ENCODE measurements around the gene CPLANE2. TPM values are rescaled to one million over a fixed set of nuclear protein-coding genes. Genes with fewer than 3 reads are reported as not detected.
"Not testable (repeated sequence)": the region's sequence is repeated elsewhere in the genome, so short reads cannot be mapped to it uniquely, and the experiment has no call there.

The CPLANE2 gene
- total RNA-seq, 1 experiment from 2014 or later, result 9.1 TPM

DNA sequence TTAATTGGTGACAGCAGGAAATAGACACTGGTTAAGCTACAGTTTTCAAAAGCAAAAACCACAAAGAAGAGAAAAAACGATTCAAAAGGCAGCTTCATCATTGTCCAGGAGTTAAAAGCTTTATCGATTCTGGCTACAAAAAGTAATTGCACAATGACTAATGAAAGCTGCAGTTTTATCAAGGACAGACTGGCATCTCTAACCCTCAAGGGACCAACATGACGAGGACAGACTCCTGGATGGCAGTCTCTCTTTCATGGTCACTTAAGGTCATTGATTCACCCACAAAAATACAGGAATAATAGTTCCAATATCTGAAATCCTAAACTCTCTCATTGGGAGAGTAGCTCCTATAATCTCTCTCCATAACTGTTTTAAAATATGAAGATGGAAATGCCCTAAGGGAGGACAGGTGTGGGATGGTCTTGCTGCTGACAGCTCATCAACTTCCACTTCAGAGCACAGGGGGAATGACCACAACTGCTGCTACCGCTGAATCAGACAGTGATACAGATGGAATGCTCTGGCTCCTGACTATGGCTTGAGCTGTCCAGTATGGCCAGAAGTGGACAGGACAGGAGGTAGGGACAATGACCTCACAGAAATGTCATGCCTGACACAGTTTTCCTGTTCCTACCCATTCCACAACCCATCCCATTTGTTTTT is 17.4 kb upstream of the CPLANE2 start:
- Histone ChIP-seq H3K36me3 (replicated peaks; ENCODE audit: control insufficient read depth, insufficient read depth, low read length) (peaks cover 7% of the 10 kb centered on the region), H3K4me3 (ENCODE audit: insufficient read depth, low read depth, low read length) (no peak overlapping the region), H3K27me3 (ENCODE audit: control insufficient read depth, insufficient read depth, low read length) (no peaks in the 10 kb centered on the region)
- no peak for DNase-seq

DNA sequence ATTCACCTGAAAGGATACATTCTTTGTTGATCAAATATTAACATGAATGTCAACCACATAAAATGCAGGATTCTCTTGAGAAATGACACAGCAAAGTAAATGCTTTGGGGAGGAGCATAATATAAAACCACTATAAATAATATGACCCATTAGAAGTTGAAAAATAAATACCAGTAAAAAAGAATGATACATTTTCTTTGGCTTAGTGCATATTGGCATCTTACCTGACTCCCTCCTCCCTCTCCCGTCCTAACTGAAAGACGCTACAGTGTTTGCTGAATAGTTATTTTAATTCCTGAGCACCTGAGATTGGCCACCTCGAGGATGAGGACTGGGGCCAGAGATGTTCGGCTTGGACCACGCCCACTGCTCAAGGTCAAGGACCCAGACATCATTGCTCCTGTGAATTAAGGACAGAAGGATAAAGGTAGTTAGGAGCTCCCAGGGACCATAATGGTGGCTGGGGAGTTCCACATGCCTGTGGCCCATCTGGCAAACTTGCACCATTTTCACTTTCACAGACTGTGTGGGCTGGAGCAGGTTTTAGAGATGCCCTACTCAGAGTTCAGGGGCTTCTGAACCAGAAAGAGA is 16.4 kb upstream of the CPLANE2 start:
- DNase-seq, result no peak
- H3K27me3 ChIP-seq (ENCODE audit: control insufficient read depth, insufficient read depth, low read length), result no peaks in the 10 kb centered on the region
- peaks cover 7% of the 10 kb centered on the region for H3K36me3 ChIP-seq (replicated peaks; ENCODE audit: control insufficient read depth, insufficient read depth, low read length)
- no peak overlapping the region for H3K4me3 ChIP-seq (ENCODE audit: insufficient read depth, low read depth, low read length)

- no peaks in the 10 kb centered on the region for H3K27me3 ChIP-seq (ENCODE audit: control insufficient read depth, insufficient read depth, low read length)
- DNase-seq, result no peak
- no peak overlapping the region for H3K4me3 ChIP-seq (ENCODE audit: insufficient read depth, low read depth, low read length)
- peaks cover 7% of the 10 kb centered on the region for H3K36me3 ChIP-seq (replicated peaks; ENCODE audit: control insufficient read depth, insufficient read depth, low read length)
Observed at GRCh38 chr1:16252912-16253311, 15.9 kb upstream of the CPLANE2 start.

- no peak for DNase-seq
- Histone ChIP-seq H3K36me3 (replicated peaks; ENCODE audit: control insufficient read depth, insufficient read depth, low read length) (peaks cover 7% of the 10 kb centered on the region), H3K4me3 (ENCODE audit: insufficient read depth, low read depth, low read length) (no peak overlapping the region), H3K27me3 (ENCODE audit: control insufficient read depth, insufficient read depth, low read length) (no peaks in the 10 kb centered on the region)
Observed at GRCh38 chr1:16251381-16251780, 14.4 kb upstream of the CPLANE2 start.

DNA sequence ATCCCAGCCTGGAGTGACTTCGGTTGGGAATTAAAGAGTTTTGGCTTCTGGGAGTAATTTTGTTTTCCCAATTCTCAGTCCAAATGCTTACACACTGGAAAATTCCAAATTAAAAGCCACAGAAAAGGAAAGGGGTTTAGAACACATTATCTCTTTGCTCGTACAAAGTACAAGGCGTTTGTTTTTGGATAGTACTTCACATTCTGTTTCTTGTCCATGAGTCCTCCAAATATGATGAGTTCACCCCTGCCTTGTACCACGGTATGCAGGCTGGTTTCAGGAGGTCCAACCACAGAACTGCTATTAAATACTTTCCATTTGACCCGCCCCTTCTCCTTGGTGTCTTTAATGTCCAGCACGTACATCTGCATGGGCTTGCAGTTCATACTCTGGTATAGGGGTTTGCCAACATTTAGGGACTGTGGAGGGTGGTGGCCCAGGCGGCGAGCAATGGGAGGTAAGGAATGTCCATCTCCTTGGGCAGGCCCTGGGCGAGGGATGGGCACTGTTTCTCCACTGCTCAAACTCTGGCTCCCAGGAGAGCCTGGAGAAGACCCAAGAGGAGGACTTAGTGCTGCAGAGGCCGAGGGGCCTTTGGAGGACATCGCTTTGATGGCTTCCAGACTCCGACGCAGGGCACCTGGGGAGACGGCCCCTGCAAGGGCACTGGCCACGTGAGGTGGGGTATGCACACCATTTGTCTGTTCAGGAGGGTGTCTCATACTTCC is 13.7 kb upstream of the CPLANE2 start:
- H3K27me3 ChIP-seq (ENCODE audit: control insufficient read depth, insufficient read depth, low read length), result no peaks in the 10 kb centered on the region
- no peak overlapping the region for H3K4me3 ChIP-seq (ENCODE audit: insufficient read depth, low read depth, low read length)
- peaks cover 7% of the 10 kb centered on the region for H3K36me3 ChIP-seq (replicated peaks; ENCODE audit: control insufficient read depth, insufficient read depth, low read length)
- no peak for DNase-seq

DNA sequence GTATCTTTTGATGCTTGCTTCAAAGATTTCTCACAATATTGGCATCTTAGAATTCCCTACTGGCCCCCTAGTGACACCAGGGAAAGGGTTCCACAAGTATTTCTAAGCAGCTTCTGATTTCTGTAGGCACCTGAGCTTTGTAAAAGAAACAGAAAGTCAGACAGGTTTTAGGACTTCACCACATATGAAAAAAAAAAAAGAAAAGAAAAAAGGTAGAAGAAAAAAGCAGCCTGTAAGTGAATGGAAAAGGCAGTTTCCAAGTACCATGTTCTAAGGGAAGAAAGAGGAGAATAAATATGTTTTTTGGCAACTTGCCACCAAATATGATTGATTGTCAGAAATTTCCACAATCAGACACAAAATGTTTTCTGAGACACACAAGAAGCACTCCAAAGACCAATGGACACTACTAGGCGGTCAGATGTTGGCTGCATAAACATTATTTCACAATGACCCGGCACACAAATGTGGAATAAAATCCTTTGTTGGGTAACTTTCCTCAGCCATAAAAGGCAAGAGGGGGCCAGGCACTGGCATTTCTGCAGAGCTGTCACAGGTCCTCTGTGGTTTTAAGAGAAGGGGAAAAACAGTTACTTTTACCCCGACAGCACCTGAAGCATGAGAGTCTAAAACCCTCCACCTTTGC is 12.7 kb upstream of the CPLANE2 start:
- Histone ChIP-seq H3K4me3 (ENCODE audit: insufficient read depth, low read depth, low read length) (no peak overlapping the region), H3K27me3 (ENCODE audit: control insufficient read depth, insufficient read depth, low read length) (no peaks in the 10 kb centered on the region), H3K36me3 (replicated peaks; ENCODE audit: control insufficient read depth, insufficient read depth, low read length) (peaks cover 7% of the 10 kb centered on the region)
- no peak for DNase-seq

- Histone ChIP-seq H3K36me3 (replicated peaks; ENCODE audit: control insufficient read depth, insufficient read depth, low read length) (peaks cover 7% of the 10 kb centered on the region), H3K4me3 (ENCODE audit: insufficient read depth, low read depth, low read length) (no peak overlapping the region), H3K27me3 (ENCODE audit: control insufficient read depth, insufficient read depth, low read length) (no peaks in the 10 kb centered on the region)
- no peak for DNase-seq
Observed at GRCh38 chr1:16248603-16249516, 11.9 kb upstream of the CPLANE2 start.

- Histone ChIP-seq H3K4me3 (ENCODE audit: insufficient read depth, low read depth, low read length) (no peak overlapping the region), H3K27me3 (ENCODE audit: control insufficient read depth, insufficient read depth, low read length) (no peaks in the 10 kb centered on the region), H3K36me3 (replicated peaks; ENCODE audit: control insufficient read depth, insufficient read depth, low read length) (peaks cover 7% of the 10 kb centered on the region)
- DNase-seq, result no peak
Observed at GRCh38 chr1:16248007-16248436, 11.0 kb upstream of the CPLANE2 start.

DNA sequence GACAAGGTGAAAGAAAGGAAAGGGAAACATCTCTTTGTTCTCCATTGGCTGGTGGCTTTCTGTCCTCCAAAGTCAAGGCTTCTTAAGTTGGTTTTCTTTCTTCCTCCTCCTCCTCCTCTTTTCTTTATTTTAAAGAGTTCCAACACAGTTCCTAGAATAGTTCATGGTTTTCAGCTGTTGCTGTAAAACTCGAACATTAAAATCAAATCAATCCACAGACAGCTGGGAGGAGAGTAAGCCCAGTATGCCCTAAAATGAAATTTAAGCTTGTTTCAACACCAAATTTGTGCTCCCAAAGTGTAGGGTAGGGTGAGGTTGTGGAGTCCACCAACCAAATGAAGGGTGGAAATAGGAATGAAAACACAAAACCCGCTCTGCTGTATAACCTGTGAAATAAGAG is 10.5 kb upstream of the CPLANE2 start:
- H3K27me3 ChIP-seq (ENCODE audit: control insufficient read depth, insufficient read depth, low read length), result no peaks in the 10 kb centered on the region
- H3K36me3 ChIP-seq (replicated peaks; ENCODE audit: control insufficient read depth, insufficient read depth, low read length), result peaks cover 7% of the 10 kb centered on the region
- no peak overlapping the region for H3K4me3 ChIP-seq (ENCODE audit: insufficient read depth, low read depth, low read length)
- no peak for DNase-seq

DNA sequence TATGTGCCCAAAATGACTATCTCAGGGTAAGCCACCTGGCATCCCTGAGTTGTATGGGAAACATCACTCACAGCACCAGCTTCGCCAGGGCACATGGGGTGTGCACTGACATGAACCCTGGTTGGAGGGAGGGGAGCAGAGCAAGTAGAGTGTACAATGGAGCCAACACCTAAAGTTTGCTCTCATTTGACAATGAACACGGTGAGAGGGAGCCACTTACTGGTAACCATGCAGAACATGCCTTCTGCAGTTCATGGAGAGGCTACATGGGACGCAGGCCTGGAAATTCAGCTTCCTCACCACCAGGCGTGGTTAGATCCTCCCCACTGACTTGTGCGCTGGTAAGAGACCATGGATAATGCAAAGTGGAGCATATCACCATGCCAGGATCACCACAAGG is 10.0 kb upstream of the CPLANE2 start:
- Histone ChIP-seq H3K4me3 (ENCODE audit: insufficient read depth, low read depth, low read length) (no peak overlapping the region), H3K27me3 (ENCODE audit: control insufficient read depth, insufficient read depth, low read length) (no peaks in the 10 kb centered on the region), H3K36me3 (replicated peaks; ENCODE audit: control insufficient read depth, insufficient read depth, low read length) (peaks cover 7% of the 10 kb centered on the region)
- DNase-seq, result no peak

GRCh38 chr1:16246239-16246638 is 9.3 kb upstream of the CPLANE2 start:
- H3K4me3 ChIP-seq (ENCODE audit: insufficient read depth, low read depth, low read length); DNase-seq; H3K27me3 ChIP-seq (ENCODE audit: control insufficient read depth, insufficient read depth, low read length); H3K36me3 ChIP-seq (replicated peaks; ENCODE audit: control insufficient read depth, insufficient read depth, low read length): not testable (repeated sequence)

DNA sequence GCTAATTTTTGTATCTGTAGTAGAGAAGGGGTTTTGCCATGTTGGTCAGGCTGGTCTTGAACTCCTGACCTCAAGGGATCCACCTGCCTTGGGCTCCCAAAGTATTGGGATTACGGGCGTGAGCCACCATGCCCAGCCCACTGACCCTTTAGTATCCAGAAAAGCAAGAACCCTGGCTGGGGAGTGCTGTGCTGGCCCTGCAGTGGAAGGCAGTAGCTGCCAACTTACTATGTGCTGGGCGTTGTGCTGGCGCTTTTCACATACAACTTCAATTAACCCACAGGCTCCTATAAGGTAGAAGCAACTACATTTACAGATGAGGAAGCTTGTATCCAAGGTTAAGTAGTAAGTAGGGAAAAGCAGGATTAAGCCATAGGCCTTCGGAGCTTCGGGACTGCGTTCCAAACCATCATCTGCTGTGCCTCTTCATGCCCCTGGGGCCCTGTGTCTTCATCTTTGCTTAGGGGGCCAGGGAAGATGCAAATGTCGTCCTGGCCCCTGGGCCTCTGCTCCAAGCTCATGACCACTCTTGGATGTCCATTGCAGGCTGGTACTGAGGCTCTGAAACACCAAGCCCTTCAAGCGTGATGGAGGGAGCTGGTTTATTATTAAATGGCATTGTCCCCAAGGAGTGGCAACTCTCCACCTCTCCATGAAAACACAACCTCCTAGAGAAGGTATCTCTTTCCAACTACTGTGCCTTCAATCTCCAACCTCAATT is 8.7 kb upstream of the CPLANE2 start:
- no peak overlapping the region for H3K4me3 ChIP-seq (ENCODE audit: insufficient read depth, low read depth, low read length)
- DNase-seq, result no peak
- peaks cover under 1% of the 10 kb centered on the region; the same call in 1 of the 2 replicates for H3K36me3 ChIP-seq (replicated peaks; ENCODE audit: control insufficient read depth, insufficient read depth, low read length)
- H3K27me3 ChIP-seq (ENCODE audit: control insufficient read depth, insufficient read depth, low read length), result no peaks in the 10 kb centered on the region

DNA sequence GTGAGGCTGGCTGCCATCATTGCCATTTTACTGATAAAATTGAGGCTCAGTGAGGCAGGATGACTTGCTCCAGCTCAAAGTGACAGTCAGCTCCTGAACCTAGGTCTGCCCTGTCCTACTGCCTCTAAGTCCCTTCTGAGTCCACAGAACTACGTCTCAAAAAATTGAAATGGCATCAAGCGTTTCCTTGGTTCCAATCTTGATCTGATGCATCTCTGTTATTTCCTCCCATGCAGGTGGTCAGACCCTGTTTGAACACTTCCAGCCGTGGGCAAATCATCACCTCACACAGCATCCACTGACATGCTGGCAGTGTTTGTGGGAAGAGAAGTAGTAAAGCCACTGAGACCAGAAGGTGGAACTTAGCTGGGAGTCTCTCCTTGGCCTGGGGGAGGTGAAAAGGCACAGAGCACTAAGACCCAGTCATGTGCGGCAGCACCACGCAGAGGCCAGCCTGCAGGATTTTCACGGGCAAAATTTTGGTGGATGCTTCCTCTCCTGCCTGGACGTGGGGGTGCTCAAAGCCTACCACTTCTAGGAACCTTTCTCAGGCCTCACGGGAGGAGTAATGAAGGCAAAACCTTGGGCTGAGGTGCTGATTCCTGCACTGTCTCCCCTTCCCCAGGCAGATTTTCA is 7.8 kb upstream of the CPLANE2 start:
- Histone ChIP-seq H3K4me3 (ENCODE audit: insufficient read depth, low read depth, low read length) (no peak overlapping the region), H3K27me3 (ENCODE audit: control insufficient read depth, insufficient read depth, low read length) (no peaks in the 10 kb centered on the region), H3K36me3 (replicated peaks; ENCODE audit: control insufficient read depth, insufficient read depth, low read length) (no peaks in the 10 kb centered on the region; the same call in 1 of the 2 replicates)
- DNase-seq, result no peak
